Hepatocyte (in vitro differentiated cells): ENCODE results near the gene TSGA10IP. TPM values are rescaled to one million over a fixed set of nuclear protein-coding genes. Genes with fewer than 3 reads are reported as not detected.

Source experiments
- DNase-seq: peaks from one replicate; pipeline ENCODE4 v3.0.0-alpha.2; 2016; ENCODE audit warnings: low spot score
- H2AFZ ChIP-seq: fragments of 200-600 bp; sonication (generic); 2 replicates; pipeline ENCODE4 v1.6.0; 2016; ENCODE audit warnings: antibody characterized with exemption, mild to moderate bottlenecking
- H3K27ac ChIP-seq: fragments of 200-600 bp; sonication (generic); 2 replicates; pipeline ENCODE4 v1.5.1; 2016; ENCODE audit warnings: mild to moderate bottlenecking
- H3K27me3 ChIP-seq: fragments of 200-600 bp; sonication (generic); 2 replicates; pipeline ENCODE4 v1.6.1; 2016
- H3K36me3 ChIP-seq: fragments of 200-600 bp; sonication (generic); replicated peaks from 2 replicates; pipeline ENCODE4 v1.5.1; 2016; ENCODE audit warnings: low read depth; ENCODE audit not compliant: insufficient read depth
- H3K4me1 ChIP-seq: fragments of 200-600 bp; sonication (generic); 2 replicates; pipeline ENCODE4 v1.5.1; 2016; ENCODE audit warnings: mild to moderate bottlenecking, moderate library complexity; ENCODE audit not compliant: insufficient read depth
- H3K4me2 ChIP-seq: fragments of 200-600 bp; sonication (generic); 2 replicates; pipeline ENCODE4 v1.6.0; 2016
- H3K4me3 ChIP-seq: fragments of 200-600 bp; sonication (generic); 2 replicates; pipeline ENCODE4 v1.5.1; 2016; ENCODE audit warnings: mild to moderate bottlenecking
- H3K79me2 ChIP-seq: fragments of 200-600 bp; sonication (generic); 2 replicates; pipeline ENCODE4 v1.6.0; 2017; ENCODE audit warnings: mild to moderate bottlenecking
- H3K9me2 ChIP-seq: fragments of 200-600 bp; sonication (generic); replicated peaks from 2 replicates; pipeline ENCODE4 v1.6.0; 2017; ENCODE audit warnings: mild to moderate bottlenecking; ENCODE audit not compliant: insufficient read depth
- H3K9me3 ChIP-seq: fragments of 200-600 bp; sonication (generic); 2 replicates; pipeline ENCODE4 v1.5.1; 2016; ENCODE audit warnings: low read depth, mild to moderate bottlenecking
- H4K20me1 ChIP-seq: fragments of 200-600 bp; sonication (generic); 2 replicates; pipeline ENCODE4 v1.6.0; 2016; ENCODE audit warnings: mild to moderate bottlenecking; ENCODE audit not compliant: insufficient read depth, poor library complexity, severe bottlenecking
- WGBS: methylation state at CpG from one replicate; pipeline ENCODE4 v1.1.6; 2016; ENCODE audit warnings: low lambda C conversion rate; ENCODE audit errors: missing lambda C conversion rate; 5-methylcytosine and 5-hydroxymethylcytosine counted together
- polyA plus RNA-seq: library from polyadenylated mRNA; unstranded; fragments of >200 nt; fragmentation: Nextera tagmentation; extraction: Ambion mirVana; gene quantifications from 2 replicates; pipeline ENCODE4 v1.2.1, GENCODE V29; 2016
- total RNA-seq: library from RNA; depleted of rRNA; stranded (reverse); fragments of >200 nt; gene quantifications from 2 replicates; pipeline ENCODE4 v1.2.3, GENCODE V29; 2014
- TF ChIP-seq, protein P1 (sequence below): fragments of 200-600 bp; sonication (generic); IDR thresholded peaks from 2 replicates; pipeline ENCODE4 v1.5.1; 2016; ENCODE audit warnings: antibody characterized with exemption, mild to moderate bottlenecking; ENCODE audit not compliant: poor library complexity

The TSGA10IP gene
- total and polyA plus RNA-seq, 2 experiments from 2014 or later: not detected

DNA sequence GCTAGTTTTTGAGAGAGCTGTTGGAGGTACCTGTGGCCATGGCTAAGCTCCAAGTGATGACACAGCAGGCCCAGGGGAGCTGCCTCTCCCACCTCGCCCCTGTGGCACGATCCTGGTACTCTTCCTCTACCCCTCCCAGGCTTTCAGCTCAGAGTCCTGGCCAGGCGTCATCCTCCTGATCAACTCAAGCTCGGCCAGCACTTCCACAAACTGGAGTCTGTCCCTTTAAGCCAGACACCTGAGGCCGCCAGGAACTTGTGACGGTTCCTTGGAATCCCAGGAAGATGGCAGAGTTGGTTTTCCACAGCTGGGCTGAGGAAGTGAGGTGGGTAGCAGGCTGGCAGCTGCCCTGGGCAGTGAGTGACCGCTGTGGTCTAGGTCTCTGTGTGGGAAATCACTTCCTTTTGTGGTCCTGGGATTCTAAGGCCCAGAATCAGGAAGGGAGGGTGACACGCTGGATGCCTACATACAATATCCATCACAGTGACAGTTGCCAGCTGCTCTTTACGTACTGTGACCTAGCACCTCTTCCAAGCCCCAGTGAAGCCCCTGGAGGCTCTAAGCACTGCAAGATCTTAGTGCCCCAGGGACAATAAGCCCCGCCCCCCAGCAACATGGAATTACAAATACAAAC lies 63.3 kb downstream of the TSGA10IP start:
- no peak overlapping the region for H3K27ac ChIP-seq
- H3K4me2 ChIP-seq: no peak overlapping the region
- H2AFZ ChIP-seq: no peak overlapping the region
- no peak overlapping the region for H3K4me3 ChIP-seq
- H3K79me2 ChIP-seq: peaks cover 10% of the 10 kb centered on the region
- H3K27me3 ChIP-seq: peaks cover 22% of the 10 kb centered on the region
- TF ChIP-seq, protein P1, sequence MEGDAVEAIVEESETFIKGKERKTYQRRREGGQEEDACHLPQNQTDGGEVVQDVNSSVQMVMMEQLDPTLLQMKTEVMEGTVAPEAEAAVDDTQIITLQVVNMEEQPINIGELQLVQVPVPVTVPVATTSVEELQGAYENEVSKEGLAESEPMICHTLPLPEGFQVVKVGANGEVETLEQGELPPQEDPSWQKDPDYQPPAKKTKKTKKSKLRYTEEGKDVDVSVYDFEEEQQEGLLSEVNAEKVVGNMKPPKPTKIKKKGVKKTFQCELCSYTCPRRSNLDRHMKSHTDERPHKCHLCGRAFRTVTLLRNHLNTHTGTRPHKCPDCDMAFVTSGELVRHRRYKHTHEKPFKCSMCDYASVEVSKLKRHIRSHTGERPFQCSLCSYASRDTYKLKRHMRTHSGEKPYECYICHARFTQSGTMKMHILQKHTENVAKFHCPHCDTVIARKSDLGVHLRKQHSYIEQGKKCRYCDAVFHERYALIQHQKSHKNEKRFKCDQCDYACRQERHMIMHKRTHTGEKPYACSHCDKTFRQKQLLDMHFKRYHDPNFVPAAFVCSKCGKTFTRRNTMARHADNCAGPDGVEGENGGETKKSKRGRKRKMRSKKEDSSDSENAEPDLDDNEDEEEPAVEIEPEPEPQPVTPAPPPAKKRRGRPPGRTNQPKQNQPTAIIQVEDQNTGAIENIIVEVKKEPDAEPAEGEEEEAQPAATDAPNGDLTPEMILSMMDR: no peak
- H3K4me1 ChIP-seq: no peaks in the 10 kb centered on the region
- H3K36me3 ChIP-seq: no peaks in the 10 kb centered on the region
- H4K20me1 ChIP-seq: no peaks in the 10 kb centered on the region
- DNase-seq: no peak
- 59% methylated on average over 10 of the region's 10 CpGs for WGBS
- H3K9me3 ChIP-seq: no peaks in the 10 kb centered on the region
- H3K9me2 ChIP-seq: no peaks in the 10 kb centered on the region

Other genes starting within 250 kb of the TSGA10IP start
- 36.1 and 41.7 TPM in 2 replicates for gene KAT5, start 233.2 kb upstream of the TSGA10IP start, total RNA-seq
- 53.1 and 77.2 TPM in 2 replicates for gene KAT5, start 233.2 kb upstream of the TSGA10IP start, polyA plus RNA-seq
- gene RNASEH2C, start 224.7 kb upstream of the TSGA10IP start, total RNA-seq: 26.4 and 44.4 TPM in 2 replicates
- gene RNASEH2C, start 224.7 kb upstream of the TSGA10IP start, polyA plus RNA-seq: 68.6 and 78.7 TPM in 2 replicates
- 19.5 and 20.9 TPM in 2 replicates for gene AP5B1, start 164.5 kb upstream of the TSGA10IP start, total RNA-seq
- gene AP5B1, start 164.5 kb upstream of the TSGA10IP start, polyA plus RNA-seq: 24.8 and 27.1 TPM in 2 replicates
- gene OVOL1, start 158.4 kb upstream of the TSGA10IP start, total RNA-seq: 26.0 and 26.3 TPM in 2 replicates
- 20.6 and 20.8 TPM in 2 replicates for gene OVOL1, start 158.4 kb upstream of the TSGA10IP start, polyA plus RNA-seq
- 2.3 and 2.9 TPM in 2 replicates for gene SNX32, start 111.5 kb upstream of the TSGA10IP start, total RNA-seq
- 5.1 and 6.0 TPM in 2 replicates for gene SNX32, start 111.5 kb upstream of the TSGA10IP start, polyA plus RNA-seq
- 720 and 758 TPM in 2 replicates for gene CFL1, start 87.3 kb upstream of the TSGA10IP start, total RNA-seq
- gene CFL1, start 87.3 kb upstream of the TSGA10IP start, polyA plus RNA-seq: 1,698 and 1,708 TPM in 2 replicates
- 22.3 and 23.8 TPM in 2 replicates for gene MUS81, start 85.0 kb upstream of the TSGA10IP start, total RNA-seq
- 47.0 and 51.7 TPM in 2 replicates for gene MUS81, start 85.0 kb upstream of the TSGA10IP start, polyA plus RNA-seq
- 65.2 and 69.7 TPM in 2 replicates for gene EFEMP2, start 72.7 kb upstream of the TSGA10IP start, total RNA-seq
- gene EFEMP2, start 72.7 kb upstream of the TSGA10IP start, polyA plus RNA-seq: 197 and 230 TPM in 2 replicates
- not detected in 2 replicates for gene CTSW, start 65.6 kb upstream of the TSGA10IP start, total RNA-seq
- 0.15 and 0.56 TPM in 2 replicates for gene CTSW, start 65.6 kb upstream of the TSGA10IP start, polyA plus RNA-seq
- gene FIBP, start 57.0 kb upstream of the TSGA10IP start, total RNA-seq: 72.6 and 74.9 TPM in 2 replicates
- gene FIBP, start 57.0 kb upstream of the TSGA10IP start, polyA plus RNA-seq: 93.6 and 101 TPM in 2 replicates
- 15.1 and 21.5 TPM in 2 replicates for gene CCDC85B, start 54.8 kb upstream of the TSGA10IP start, total RNA-seq
- gene CCDC85B, start 54.8 kb upstream of the TSGA10IP start, polyA plus RNA-seq: 38.2 and 41.6 TPM in 2 replicates
- 4.5 and 4.7 TPM in 2 replicates for gene FOSL1, start 45.1 kb upstream of the TSGA10IP start, total RNA-seq
- gene FOSL1, start 45.1 kb upstream of the TSGA10IP start, polyA plus RNA-seq: 16.5 and 20.1 TPM in 2 replicates
- gene C11orf68, start 26.4 kb upstream of the TSGA10IP start, total RNA-seq: 20.8 and 26.3 TPM in 2 replicates
- 53.2 and 59.3 TPM in 2 replicates for gene C11orf68, start 26.4 kb upstream of the TSGA10IP start, polyA plus RNA-seq
- gene DRAP1, start 26.1 kb upstream of the TSGA10IP start, total RNA-seq: 59.1 and 65.3 TPM in 2 replicates
- gene DRAP1, start 26.1 kb upstream of the TSGA10IP start, polyA plus RNA-seq: 158 and 173 TPM in 2 replicates
- gene SART1, start 16.3 kb downstream of the TSGA10IP start, total RNA-seq: 10.9 and 32.5 TPM in 2 replicates
- gene SART1, start 16.3 kb downstream of the TSGA10IP start, polyA plus RNA-seq: 34.1 and 37.5 TPM in 2 replicates
- 25.6 and 27.0 TPM in 2 replicates for gene EIF1AD, start 56.7 kb downstream of the TSGA10IP start, total RNA-seq
- 19.4 and 24.8 TPM in 2 replicates for gene EIF1AD, start 56.7 kb downstream of the TSGA10IP start, polyA plus RNA-seq
- 22.8 and 37.8 TPM in 2 replicates for gene BANF1, start 57.0 kb downstream of the TSGA10IP start, total RNA-seq
- gene BANF1, start 57.0 kb downstream of the TSGA10IP start, polyA plus RNA-seq: 197 and 215 TPM in 2 replicates
- 3.0 and 4.4 TPM in 2 replicates for gene CST6, start 66.5 kb downstream of the TSGA10IP start, total RNA-seq
- 9.4 and 17.6 TPM in 2 replicates for gene CST6, start 66.5 kb downstream of the TSGA10IP start, polyA plus RNA-seq
- gene CATSPER1, start 81.0 kb downstream of the TSGA10IP start, total RNA-seq: not detected in 2 replicates
- not detected in 2 replicates for gene CATSPER1, start 81.0 kb downstream of the TSGA10IP start, polyA plus RNA-seq
- gene GAL3ST3, start 103.7 kb downstream of the TSGA10IP start, total RNA-seq: 0.68 and 0.80 TPM in 2 replicates
- 1.1 and 2.6 TPM in 2 replicates for gene GAL3ST3, start 103.7 kb downstream of the TSGA10IP start, polyA plus RNA-seq
- 109 and 120 TPM in 2 replicates for gene SF3B2, start 106.9 kb downstream of the TSGA10IP start, total RNA-seq
- gene SF3B2, start 106.9 kb downstream of the TSGA10IP start, polyA plus RNA-seq: 155 and 170 TPM in 2 replicates
- 23.5 and 28.2 TPM in 2 replicates for gene PACS1, start 124.8 kb downstream of the TSGA10IP start, total RNA-seq
- gene PACS1, start 124.8 kb downstream of the TSGA10IP start, polyA plus RNA-seq: 70.1 and 71.5 TPM in 2 replicates